ENCODE measurements around the gene BANP. TPM values are rescaled to one million over a fixed set of nuclear protein-coding genes. Genes with fewer than 3 reads are reported as not detected.

The BANP gene
- total RNA-seq, 1 experiment from 2014 or later: 34.5 TPM

DNA sequence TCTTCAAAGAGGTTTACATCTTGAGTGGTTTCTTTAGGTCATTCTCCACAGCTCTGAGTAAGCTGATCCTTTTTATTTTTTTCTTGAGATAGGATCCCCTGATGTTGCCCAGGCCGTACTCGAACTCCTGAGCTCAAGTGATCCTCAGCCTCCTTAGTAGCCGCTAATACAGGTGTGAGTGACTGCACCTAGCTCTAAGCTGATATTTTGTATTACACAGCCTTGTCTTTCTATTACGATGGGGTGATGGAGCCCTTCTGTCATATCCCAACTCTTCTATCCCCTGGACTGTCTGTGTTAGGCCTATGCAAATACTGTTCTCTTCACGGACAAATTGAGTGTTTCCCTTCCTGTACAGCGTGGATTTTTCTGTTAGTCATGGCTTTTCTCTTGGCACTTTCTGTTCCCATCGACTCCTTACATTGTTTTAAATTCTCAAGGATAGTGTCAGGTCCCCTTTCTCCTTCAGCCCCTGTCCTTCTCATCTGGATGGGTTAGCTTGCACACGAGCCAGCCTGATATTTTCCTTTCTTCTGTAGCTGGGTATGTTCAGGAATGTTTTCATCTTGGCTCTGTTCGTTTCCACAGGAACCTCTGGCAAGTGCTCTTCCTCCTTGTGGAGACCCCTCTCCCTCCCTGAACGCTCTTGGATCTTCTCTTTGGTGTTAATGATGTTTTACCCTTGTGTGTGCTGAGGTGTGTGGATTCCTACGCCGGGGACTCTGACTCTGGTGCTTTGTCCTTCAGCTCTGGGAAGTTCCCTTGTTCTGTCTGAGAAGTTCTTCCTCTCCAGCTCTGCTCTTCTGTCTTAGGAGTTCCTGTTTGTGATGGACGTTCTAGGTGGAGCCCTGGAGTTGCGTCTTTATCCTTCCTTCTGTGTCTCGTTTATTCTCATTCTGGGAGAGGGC, 2.3 kb downstream of the BANP start (continued):
- TF ChIP-seq, protein P1, sequence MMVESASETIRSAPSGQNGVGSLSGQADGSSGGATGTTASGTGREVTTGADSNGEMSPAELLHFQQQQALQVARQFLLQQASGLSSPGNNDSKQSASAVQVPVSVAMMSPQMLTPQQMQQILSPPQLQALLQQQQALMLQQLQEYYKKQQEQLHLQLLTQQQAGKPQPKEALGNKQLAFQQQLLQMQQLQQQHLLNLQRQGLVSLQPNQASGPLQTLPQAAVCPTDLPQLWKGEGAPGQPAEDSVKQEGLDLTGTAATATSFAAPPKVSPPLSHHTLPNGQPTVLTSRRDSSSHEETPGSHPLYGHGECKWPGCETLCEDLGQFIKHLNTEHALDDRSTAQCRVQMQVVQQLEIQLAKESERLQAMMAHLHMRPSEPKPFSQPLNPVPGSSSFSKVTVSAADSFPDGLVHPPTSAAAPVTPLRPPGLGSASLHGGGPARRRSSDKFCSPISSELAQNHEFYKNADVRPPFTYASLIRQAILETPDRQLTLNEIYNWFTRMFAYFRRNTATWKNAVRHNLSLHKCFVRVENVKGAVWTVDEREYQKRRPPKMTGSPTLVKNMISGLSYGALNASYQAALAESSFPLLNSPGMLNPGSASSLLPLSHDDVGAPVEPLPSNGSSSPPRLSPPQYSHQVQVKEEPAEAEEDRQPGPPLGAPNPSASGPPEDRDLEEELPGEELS (CRISPR knock-in tag; IDR thresholded peaks at IDR 0.05): no peak
- TF ChIP-seq ZNF317 (CRISPR knock-in tag; IDR thresholded peaks at IDR 0.05; ENCODE audit: borderline replicate concordance, low read depth) (no peak), GTF2I (CRISPR knock-in tag; conservative IDR thresholded peaks at IDR 0.05) (no peak)
- TF ChIP-seq, protein P2, sequence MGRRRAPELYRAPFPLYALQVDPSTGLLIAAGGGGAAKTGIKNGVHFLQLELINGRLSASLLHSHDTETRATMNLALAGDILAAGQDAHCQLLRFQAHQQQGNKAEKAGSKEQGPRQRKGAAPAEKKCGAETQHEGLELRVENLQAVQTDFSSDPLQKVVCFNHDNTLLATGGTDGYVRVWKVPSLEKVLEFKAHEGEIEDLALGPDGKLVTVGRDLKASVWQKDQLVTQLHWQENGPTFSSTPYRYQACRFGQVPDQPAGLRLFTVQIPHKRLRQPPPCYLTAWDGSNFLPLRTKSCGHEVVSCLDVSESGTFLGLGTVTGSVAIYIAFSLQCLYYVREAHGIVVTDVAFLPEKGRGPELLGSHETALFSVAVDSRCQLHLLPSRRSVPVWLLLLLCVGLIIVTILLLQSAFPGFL (CRISPR knock-in tag; IDR thresholded peaks at IDR 0.05; ENCODE audit: borderline replicate concordance): no peak

GRCh38 chr16:87954361-87954760, 3.1 kb downstream of the BANP start:
- H3K27ac Mint-ChIP-seq: no peak overlapping the region
- CTCF ChIA-PET: no interaction called here
- no peak overlapping the region for H3K4me3 Mint-ChIP-seq
- peaks cover 39% of the 10 kb centered on the region for H3K4me1 Mint-ChIP-seq
- H3K9me3 Mint-ChIP-seq: no peaks in the 10 kb centered on the region
- ATAC-seq: no peak
- DNase-seq (ENCODE audit: low spot score): no peak
- TF ChIP-seq ELF4 (CRISPR knock-in tag; IDR thresholded peaks at IDR 0.05; ENCODE audit: low read depth) (no peak), FOXJ3 (CRISPR knock-in tag; IDR thresholded peaks at IDR 0.05; ENCODE audit: borderline replicate concordance) (no peak), ATF6 (CRISPR knock-in tag; IDR thresholded peaks at IDR 0.05) (no peak), NR2C2 (CRISPR knock-in tag; IDR thresholded peaks at IDR 0.05) (no peak), GABPB1 (CRISPR knock-in tag; IDR thresholded peaks at IDR 0.05) (no peak), ZNF317 (CRISPR knock-in tag; IDR thresholded peaks at IDR 0.05; ENCODE audit: borderline replicate concordance, low read depth) (no peak), MYBL2 (CRISPR knock-in tag; IDR thresholded peaks at IDR 0.05) (no peak), ETV6 (CRISPR knock-in tag; IDR thresholded peaks at IDR 0.05) (no peak), ZNF263 (CRISPR knock-in tag; IDR thresholded peaks at IDR 0.05; ENCODE audit: low read depth) (no peak), CREM (CRISPR knock-in tag; IDR thresholded peaks at IDR 0.05) (no peak), CDX4 (CRISPR knock-in tag; IDR thresholded peaks at IDR 0.05; ENCODE audit: borderline replicate concordance) (no peak), NR3C1 (CRISPR knock-in tag; conservative IDR thresholded peaks at IDR 0.05; ENCODE audit: low read depth) (no peak), SOX15 (CRISPR knock-in tag; IDR thresholded peaks at IDR 0.05) (no peak), NFATC4 (CRISPR knock-in tag; IDR thresholded peaks at IDR 0.05) (no peak), RORB (CRISPR knock-in tag; IDR thresholded peaks at IDR 0.05) (no peak)
- TF ChIP-seq, protein P3, sequence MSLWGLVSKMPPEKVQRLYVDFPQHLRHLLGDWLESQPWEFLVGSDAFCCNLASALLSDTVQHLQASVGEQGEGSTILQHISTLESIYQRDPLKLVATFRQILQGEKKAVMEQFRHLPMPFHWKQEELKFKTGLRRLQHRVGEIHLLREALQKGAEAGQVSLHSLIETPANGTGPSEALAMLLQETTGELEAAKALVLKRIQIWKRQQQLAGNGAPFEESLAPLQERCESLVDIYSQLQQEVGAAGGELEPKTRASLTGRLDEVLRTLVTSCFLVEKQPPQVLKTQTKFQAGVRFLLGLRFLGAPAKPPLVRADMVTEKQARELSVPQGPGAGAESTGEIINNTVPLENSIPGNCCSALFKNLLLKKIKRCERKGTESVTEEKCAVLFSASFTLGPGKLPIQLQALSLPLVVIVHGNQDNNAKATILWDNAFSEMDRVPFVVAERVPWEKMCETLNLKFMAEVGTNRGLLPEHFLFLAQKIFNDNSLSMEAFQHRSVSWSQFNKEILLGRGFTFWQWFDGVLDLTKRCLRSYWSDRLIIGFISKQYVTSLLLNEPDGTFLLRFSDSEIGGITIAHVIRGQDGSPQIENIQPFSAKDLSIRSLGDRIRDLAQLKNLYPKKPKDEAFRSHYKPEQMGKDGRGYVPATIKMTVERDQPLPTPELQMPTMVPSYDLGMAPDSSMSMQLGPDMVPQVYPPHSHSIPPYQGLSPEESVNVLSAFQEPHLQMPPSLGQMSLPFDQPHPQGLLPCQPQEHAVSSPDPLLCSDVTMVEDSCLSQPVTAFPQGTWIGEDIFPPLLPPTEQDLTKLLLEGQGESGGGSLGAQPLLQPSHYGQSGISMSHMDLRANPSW (CRISPR knock-in tag; conservative IDR thresholded peaks at IDR 0.05; ENCODE audit: low read depth): no peak
- TF ChIP-seq, protein P1 (CRISPR knock-in tag; IDR thresholded peaks at IDR 0.05): no peak
- no peaks in the 10 kb centered on the region for H3K27me3 Mint-ChIP-seq (ENCODE audit: low read depth)
- POLR2A ChIA-PET: no interaction called here
- peaks cover 22% of the 10 kb centered on the region for H3K36me3 Mint-ChIP-seq

Data from WTC11 (cell line).